Body of pancreas (tissue), 4 donors: ENCODE results near the gene TOMM6.

Experiments
- CTCF ChIP-seq, 7 experiments: fragments of 450-650 bp in 4 of 7; fragments of 200-600 bp in 3 of 7; sonication (generic) in 3 of 7; IDR thresholded peaks; one replicate each; pipeline ENCODE4 v1.5.1; 2016 to 2019; ENCODE audit warnings: antibody characterized with exemption in 7 of 7
- POLR2A ChIP-seq, 3 donors: fragments of 450-650 bp; IDR thresholded peaks; one replicate each; pipeline ENCODE4 v1.6.1; 2016; ENCODE audit warnings: antibody characterized with exemption in 3 of 3, mild to moderate bottlenecking in 2 of 3

GRCh38 chr6:41801380-41801779 is 13.9 kb downstream of the TOMM6 start:
- no peak for TF ChIP-seq POLR2A (IDR thresholded peaks at IDR 0.05)
- peak in 1 of 7 experiments; percentile 12 for TF ChIP-seq CTCF (IDR thresholded peaks at IDR 0.05)
